HG02981 (cell line): ENCODE results near the gene CD5L.

Experiments used
- ATAC-seq: cut with Tn5 transposase; IDR thresholded peaks from one replicate; pipeline ENCODE4 v1.9.1; 2021; ENCODE audit warnings: mild to moderate bottlenecking, moderate library complexity; ENCODE audit not compliant: unreplicated experiment

Gene CD5L

GRCh38 chr1:157819215-157819614 lies 22.4 kb downstream of the CD5L start:
- ATAC-seq: no peak

GRCh38 chr1:157813269-157813668 lies 28.3 kb downstream of the CD5L start:
- ATAC-seq: no peak

- ATAC-seq: peak; percentile 87
Observed at GRCh38 chr1:157806431-157807149, 35.0 kb downstream of the CD5L start.

DNA sequence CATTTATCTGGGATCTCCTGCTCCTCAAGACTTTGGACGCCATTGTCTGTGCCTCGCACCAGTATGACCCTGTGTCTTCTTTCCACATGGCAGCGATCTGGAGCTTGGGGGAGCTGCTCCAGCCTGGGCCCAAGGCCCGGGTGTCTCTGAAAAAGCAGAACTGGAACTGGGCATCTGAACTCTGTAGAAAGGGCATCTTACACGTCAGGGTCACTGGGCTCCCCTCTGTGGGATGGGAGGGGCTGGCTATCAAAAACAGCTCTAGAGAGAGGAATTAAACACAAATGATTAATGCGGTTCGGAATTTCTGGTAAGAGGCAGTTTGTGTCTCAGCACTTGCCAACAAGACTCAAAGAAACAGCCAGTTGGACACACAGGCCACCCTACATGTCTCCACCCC lies 37.8 kb downstream of the CD5L start:
- no peak for ATAC-seq

DNA sequence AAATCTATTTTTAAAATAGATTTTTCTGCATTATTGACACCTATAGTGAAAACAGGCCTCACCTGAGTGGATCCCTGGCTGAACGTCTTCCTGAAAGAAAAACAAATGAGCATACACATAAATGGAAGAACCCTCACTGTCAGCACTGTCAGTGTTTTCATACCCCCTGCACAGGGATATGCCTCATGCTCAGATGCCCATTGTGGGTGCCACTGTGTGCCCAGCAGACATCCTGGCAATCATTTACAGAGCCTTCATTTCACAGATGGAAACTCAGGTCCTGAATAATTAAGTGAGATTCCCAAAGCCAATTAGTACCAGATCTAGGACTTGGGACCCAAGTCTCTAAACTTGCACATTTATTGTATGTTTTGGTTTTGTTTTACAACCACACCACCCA lies 41.6 kb downstream of the CD5L start:
- ATAC-seq: no peak

- no peak for ATAC-seq
Observed at GRCh38 chr1:157798211-157798610, 43.4 kb downstream of the CD5L start.

GRCh38 chr1:157785248-157785647 lies 56.4 kb downstream of the CD5L start:
- no peak for ATAC-seq

- no peak for ATAC-seq
Observed at GRCh38 chr1:157784801-157785200, 56.8 kb downstream of the CD5L start.

GRCh38 chr1:157782931-157783330 lies 58.7 kb downstream of the CD5L start:
- ATAC-seq: no peak

DNA sequence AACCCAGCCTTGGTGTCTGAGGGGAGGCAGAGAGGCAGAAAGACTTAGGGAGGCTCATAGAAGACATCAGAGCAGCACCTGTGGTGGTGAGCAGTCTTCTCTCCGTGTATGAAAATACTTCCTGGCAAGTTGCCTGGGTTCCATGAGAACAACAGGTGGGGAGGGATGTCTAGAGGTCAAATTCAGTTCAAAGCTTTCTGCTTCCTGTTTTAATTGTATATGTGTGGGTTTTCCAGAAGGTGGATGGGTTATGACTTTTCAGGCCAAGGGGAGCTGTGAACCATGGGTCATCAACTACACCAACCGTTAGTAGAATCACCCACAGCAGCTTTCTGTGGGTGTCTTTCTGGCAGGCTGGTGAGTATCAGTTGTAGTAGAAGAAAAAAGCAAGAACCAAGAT lies 60.6 kb downstream of the CD5L start:
- ATAC-seq: peak; percentile 57
